Thyroid gland (tissue), 4 donors: Measurements from ENCODE around the gene FGD5. TPM values are rescaled to one million over a fixed set of nuclear protein-coding genes. Genes with fewer than 3 reads are reported as not detected.

ENCODE experiments used
- DNase-seq, 2 donors: peaks; one replicate each; pipeline ENCODE4 v3.0.0-alpha.2; 2019
- H3K27ac ChIP-seq, 3 donors: fragments of 200-600 bp; sonication (generic); 1 replicate in 2 of 3; 2 replicates in 1 of 3; pipeline ENCODE4 v1.5.1; 2016 to 2019; ENCODE audit warnings: mild to moderate bottlenecking in 1 of 3, moderate library complexity in 1 of 3
- H3K27me3 ChIP-seq: fragments of 200-600 bp; sonication (generic); one replicate; pipeline ENCODE4 v1.5.1; 2019
- H3K36me3 ChIP-seq, 2 donors: fragments of 200-600 bp; sonication (generic); one replicate each; pipeline ENCODE4 v1.5.1; 2016 to 2019
- H3K4me1 ChIP-seq, 2 donors: fragments of 200-600 bp; sonication (generic); one replicate each; pipeline ENCODE4 v1.5.1; 2017 to 2019
- H3K4me3 ChIP-seq, 3 donors: fragments of 200-600 bp; sonication (generic); replicated peaks in 1 of 3; 1 replicate in 2 of 3; 2 replicates in 1 of 3; pipeline ENCODE4 v1.5.1; 2016; ENCODE audit warnings: mild to moderate bottlenecking in 1 of 3
- H3K9me3 ChIP-seq: fragments of 200-600 bp; sonication (generic); one replicate; pipeline ENCODE4 v1.5.1; 2017
- POLR2A ChIP-seq, 2 donors: fragments of 450-650 bp; IDR thresholded peaks; one replicate each; pipeline ENCODE4 v1.6.1; 2017; ENCODE audit warnings: antibody characterized with exemption in 2 of 2, mild to moderate bottlenecking in 2 of 2, moderate library complexity in 1 of 2
- WGBS, 2 donors: methylation state at CpG; one replicate each; pipeline ENCODE4 v1.1.5; 2017; 5-methylcytosine and 5-hydroxymethylcytosine counted together
- intact Hi-C: fragments of 100-400 bp; cut with DNase I; formaldehyde crosslinking; loops from one replicate; pipeline ENCODE4 v1.15.1; 2023
- total RNA-seq, 4 donors: library from RNA; depleted of rRNA; stranded (reverse); fragments of >200 nt; gene quantifications; one replicate each; pipeline ENCODE4 v1.2.3, GENCODE V29; 2016
- TF ChIP-seq, protein P1 (sequence below), 6 experiments: fragments of 200-600 bp in 3 of 6; fragments of 450-650 bp in 3 of 6; sonication (generic) in 3 of 6; IDR thresholded peaks; one replicate each; pipeline ENCODE4 v1.5.1; 2016 to 2019; ENCODE audit warnings: antibody characterized with exemption in 6 of 6, mild to moderate bottlenecking in 2 of 6, inconsistent platforms in 1 of 6, moderate library complexity in 1 of 6

Gene FGD5
- total RNA-seq, 4 donors from 2014 or later = 13.0 to 29.3 (median 17.4) TPM

- no peak overlapping the region for H3K4me3 ChIP-seq
- H3K27ac ChIP-seq = no peak overlapping the region
- H3K36me3 ChIP-seq = no peaks in the 10 kb centered on the region
- no peaks in the 10 kb centered on the region for H3K9me3 ChIP-seq
- no peaks in the 10 kb centered on the region for H3K27me3 ChIP-seq
- TF ChIP-seq, protein P1, sequence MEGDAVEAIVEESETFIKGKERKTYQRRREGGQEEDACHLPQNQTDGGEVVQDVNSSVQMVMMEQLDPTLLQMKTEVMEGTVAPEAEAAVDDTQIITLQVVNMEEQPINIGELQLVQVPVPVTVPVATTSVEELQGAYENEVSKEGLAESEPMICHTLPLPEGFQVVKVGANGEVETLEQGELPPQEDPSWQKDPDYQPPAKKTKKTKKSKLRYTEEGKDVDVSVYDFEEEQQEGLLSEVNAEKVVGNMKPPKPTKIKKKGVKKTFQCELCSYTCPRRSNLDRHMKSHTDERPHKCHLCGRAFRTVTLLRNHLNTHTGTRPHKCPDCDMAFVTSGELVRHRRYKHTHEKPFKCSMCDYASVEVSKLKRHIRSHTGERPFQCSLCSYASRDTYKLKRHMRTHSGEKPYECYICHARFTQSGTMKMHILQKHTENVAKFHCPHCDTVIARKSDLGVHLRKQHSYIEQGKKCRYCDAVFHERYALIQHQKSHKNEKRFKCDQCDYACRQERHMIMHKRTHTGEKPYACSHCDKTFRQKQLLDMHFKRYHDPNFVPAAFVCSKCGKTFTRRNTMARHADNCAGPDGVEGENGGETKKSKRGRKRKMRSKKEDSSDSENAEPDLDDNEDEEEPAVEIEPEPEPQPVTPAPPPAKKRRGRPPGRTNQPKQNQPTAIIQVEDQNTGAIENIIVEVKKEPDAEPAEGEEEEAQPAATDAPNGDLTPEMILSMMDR (IDR thresholded peaks at IDR 0.05) = no peak
- no peak for TF ChIP-seq POLR2A (IDR thresholded peaks at IDR 0.05)
- DNase-seq = no peak
- intact Hi-C loops = loop anchor here (5.0 kb wide), 1 partner anchor 133 kb away; no protein-coding TSS in a partner anchor
- peaks cover 0 to 7% of the 10 kb centered on the region in 2 donors for H3K4me1 ChIP-seq
- WGBS, 2 donors = 64 to 68% methylated on average over 10 of the region's 10 CpGs
Observed at GRCh38 chr3:14789640-14790285, 29.0 kb upstream of the FGD5 start.

GRCh38 chr3:14791343-14791945, 27.3 kb upstream of the FGD5 start:
- Histone ChIP-seq H3K27me3 (no peaks in the 10 kb centered on the region), H3K27ac (no peak overlapping the region), H3K36me3 (no peaks in the 10 kb centered on the region), H3K4me1 (peaks cover 0 to 7% of the 10 kb centered on the region in 2 donors), H3K4me3 (no peak overlapping the region), H3K9me3 (no peaks in the 10 kb centered on the region)
- peak; percentile 47 to 52 for DNase-seq
- 25 to 28% methylated on average over 12 to 15 of the region's 15 CpGs for WGBS, 2 donors
- TF ChIP-seq POLR2A (IDR thresholded peaks at IDR 0.05) = no peak
- TF ChIP-seq, protein P1 (IDR thresholded peaks at IDR 0.05) = peak; percentile 23 to 54 (median 34)
- intact Hi-C loops = loop anchor here (5.0 kb wide), 1 partner anchor 131 kb away; no protein-coding TSS in a partner anchor

DNA sequence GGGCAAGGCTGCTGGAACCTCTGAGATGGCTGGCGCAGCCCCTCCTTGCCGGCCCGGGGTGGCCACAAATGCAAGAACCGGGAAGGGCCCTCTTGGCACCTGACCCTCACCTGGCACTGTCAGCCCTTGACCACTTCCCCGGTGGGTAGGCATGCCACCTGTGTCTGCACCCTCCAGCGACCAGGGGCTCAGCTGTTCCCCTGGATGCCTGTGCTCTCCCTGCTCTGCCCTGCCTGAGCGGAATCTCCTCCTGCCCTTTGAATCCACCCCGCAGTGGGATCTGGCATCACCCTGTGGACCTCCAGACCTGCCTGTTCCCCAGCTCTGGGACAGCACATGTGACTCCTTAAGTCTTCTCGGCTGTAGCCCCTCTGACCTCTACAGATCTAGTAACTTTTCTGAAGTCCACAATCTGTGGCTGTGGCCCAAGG, 26.1 kb upstream of the FGD5 start:
- Histone ChIP-seq H3K4me1 (peaks cover 0 to 7% of the 10 kb centered on the region in 2 donors), H3K27ac (no peak overlapping the region), H3K4me3 (no peak overlapping the region), H3K27me3 (no peaks in the 10 kb centered on the region), H3K9me3 (no peaks in the 10 kb centered on the region), H3K36me3 (no peaks in the 10 kb centered on the region)
- intact Hi-C loops = loop anchor here (5.0 kb wide), 1 partner anchor 130 kb away; no protein-coding TSS in a partner anchor
- no peak for TF ChIP-seq POLR2A (IDR thresholded peaks at IDR 0.05)
- TF ChIP-seq, protein P1 (IDR thresholded peaks at IDR 0.05) = no peak
- WGBS, 2 donors = 84 to 87% methylated on average over 3 to 6 of the region's 9 CpGs
- no peak for DNase-seq

GRCh38 chr3:14793126-14793857, 25.5 kb upstream of the FGD5 start:
- TF ChIP-seq, protein P1 (IDR thresholded peaks at IDR 0.05) = no peak
- TF ChIP-seq POLR2A (IDR thresholded peaks at IDR 0.05) = no peak
- H3K4me3 ChIP-seq = no peak overlapping the region
- H3K27me3 ChIP-seq = no peaks in the 10 kb centered on the region
- intact Hi-C loops = loop anchor here (5.0 kb wide), 1 partner anchor 129 kb away; no protein-coding TSS in a partner anchor
- no peaks in the 10 kb centered on the region for H3K36me3 ChIP-seq
- H3K9me3 ChIP-seq = no peaks in the 10 kb centered on the region
- WGBS, 2 donors = 56 to 69% methylated on average over 15 of the region's 15 CpGs
- H3K4me1 ChIP-seq = peaks cover 0 to 7% of the 10 kb centered on the region in 2 donors
- no peak overlapping the region for H3K27ac ChIP-seq
- DNase-seq = no peak
